HG02970 (cell line): Measurements from ENCODE around the gene TBCD.

ENCODE experiments used
- ATAC-seq: cut with Tn5 transposase; IDR thresholded peaks from one replicate; pipeline ENCODE4 v1.9.1; 2021; ENCODE audit warnings: mild to moderate bottlenecking, moderate library complexity, moderate number of reproducible peaks; ENCODE audit not compliant: unreplicated experiment, low FRiP score

TBCD gene

GRCh38 chr17:82876602-82877379 lies 124.9 kb downstream of the TBCD start:
- ATAC-seq = no peak

GRCh38 chr17:82878527-82878926 lies 126.7 kb downstream of the TBCD start:
- no peak for ATAC-seq

GRCh38 chr17:82879241-82879640 lies 127.4 kb downstream of the TBCD start:
- no peak for ATAC-seq

- no peak for ATAC-seq
Observed at GRCh38 chr17:82880620-82881323, 128.9 kb downstream of the TBCD start.

GRCh38 chr17:82881324-82881823 lies 129.5 kb downstream of the TBCD start:
- ATAC-seq = no peak

GRCh38 chr17:82881900-82882714 lies 130.2 kb downstream of the TBCD start:
- ATAC-seq = no peak

- no peak for ATAC-seq
Observed at GRCh38 chr17:82882715-82883418, 131.0 kb downstream of the TBCD start.

- ATAC-seq = no peak
Observed at GRCh38 chr17:82883419-82884031, 131.7 kb downstream of the TBCD start.

GRCh38 chr17:82884341-82884969 lies 132.6 kb downstream of the TBCD start:
- no peak for ATAC-seq

GRCh38 chr17:82884970-82885353 lies 133.1 kb downstream of the TBCD start:
- no peak for ATAC-seq

- ATAC-seq = no peak
Observed at GRCh38 chr17:82887255-82888164, 135.6 kb downstream of the TBCD start.

- no peak for ATAC-seq
Observed at GRCh38 chr17:82888583-82889495, 137.0 kb downstream of the TBCD start.

- no peak for ATAC-seq
Observed at GRCh38 chr17:82889496-82890338, 137.9 kb downstream of the TBCD start.

GRCh38 chr17:82890339-82890730 lies 138.5 kb downstream of the TBCD start:
- ATAC-seq = no peak

GRCh38 chr17:82890926-82891678 lies 139.2 kb downstream of the TBCD start:
- no peak for ATAC-seq

GRCh38 chr17:82891911-82892310 lies 140.0 kb downstream of the TBCD start:
- ATAC-seq = no peak
